Glutamatergic neuron (in vitro differentiated cells): ENCODE data around the gene RPGRIP1L. TPM values are rescaled to one million over a fixed set of nuclear protein-coding genes. Genes with fewer than 3 reads are reported as not detected.

Experiments used
- DNase-seq: peaks from one replicate; pipeline ENCODE4 v3.0.0; 2022
- H3K27ac Mint-ChIP-seq: one replicate; pipeline ENCODE4 v1.8.0; 2020; ENCODE audit warnings: mild to moderate bottlenecking, mixed read lengths, inconsistent platforms; ENCODE audit not compliant: unreplicated experiment
- H3K27me3 Mint-ChIP-seq: one replicate; pipeline ENCODE4 v1.8.0; 2020; ENCODE audit warnings: mild to moderate bottlenecking, moderate library complexity, mixed read lengths, inconsistent platforms; ENCODE audit not compliant: unreplicated experiment
- H3K36me3 Mint-ChIP-seq: one replicate; pipeline ENCODE4 v1.8.0; 2020; ENCODE audit warnings: mild to moderate bottlenecking, mixed read lengths, inconsistent platforms; ENCODE audit not compliant: unreplicated experiment
- H3K4me1 Mint-ChIP-seq: one replicate; pipeline ENCODE4 v1.8.0; 2020; ENCODE audit warnings: mild to moderate bottlenecking, low read depth, mixed read lengths, inconsistent platforms; ENCODE audit not compliant: unreplicated experiment
- H3K4me3 Mint-ChIP-seq: one replicate; pipeline ENCODE4 v1.8.0; 2020; ENCODE audit warnings: mild to moderate bottlenecking, mixed read lengths, inconsistent platforms; ENCODE audit not compliant: unreplicated experiment
- H3K9me3 Mint-ChIP-seq: one replicate; pipeline ENCODE4 v1.8.0; 2020; ENCODE audit warnings: mild to moderate bottlenecking, moderate library complexity, mixed read lengths, inconsistent platforms; ENCODE audit not compliant: unreplicated experiment
- CTCF ChIP-seq: fragments of 200-600 bp; sonication (generic); IDR thresholded peaks from one replicate; pipeline ENCODE4 v1.5.0; 2021; ENCODE audit not compliant: partially characterized antibody, unreplicated experiment
- total RNA-seq: library from RNA; stranded (reverse); fragmentation: NEBNext Ultra II Directional; extraction: Animal tissue kit (Norgen Biotek cat#: 25700); gene quantifications from one replicate; pipeline ENCODE4 v1.2.1, GENCODE V29; 2021; ENCODE audit not compliant: unreplicated experiment

RPGRIP1L gene
- total RNA-seq, 1 donor from 2014 or later, result 18.0 TPM

- Mint-ChIP-seq H3K36me3 (no peaks in the 10 kb centered on the region), H3K4me1 (no peaks in the 10 kb centered on the region), H3K4me3 (no peak overlapping the region), H3K27me3 (peaks cover 3% of the 10 kb centered on the region), H3K9me3 (no peaks in the 10 kb centered on the region), H3K27ac (no peak overlapping the region)
- TF ChIP-seq CTCF, result no peak
- no peak for DNase-seq
Observed at GRCh38 chr16:53581784-53582183, 121.9 kb downstream of the RPGRIP1L start.

- Mint-ChIP-seq H3K27ac (no peak overlapping the region), H3K4me1 (peaks cover 2% of the 10 kb centered on the region), H3K27me3 (peaks cover 3% of the 10 kb centered on the region), H3K36me3 (no peaks in the 10 kb centered on the region), H3K4me3 (no peak overlapping the region), H3K9me3 (no peaks in the 10 kb centered on the region)
- no peak for DNase-seq
- TF ChIP-seq CTCF, result no peak
Observed at GRCh38 chr16:53580038-53580802, 123.4 kb downstream of the RPGRIP1L start.

DNA sequence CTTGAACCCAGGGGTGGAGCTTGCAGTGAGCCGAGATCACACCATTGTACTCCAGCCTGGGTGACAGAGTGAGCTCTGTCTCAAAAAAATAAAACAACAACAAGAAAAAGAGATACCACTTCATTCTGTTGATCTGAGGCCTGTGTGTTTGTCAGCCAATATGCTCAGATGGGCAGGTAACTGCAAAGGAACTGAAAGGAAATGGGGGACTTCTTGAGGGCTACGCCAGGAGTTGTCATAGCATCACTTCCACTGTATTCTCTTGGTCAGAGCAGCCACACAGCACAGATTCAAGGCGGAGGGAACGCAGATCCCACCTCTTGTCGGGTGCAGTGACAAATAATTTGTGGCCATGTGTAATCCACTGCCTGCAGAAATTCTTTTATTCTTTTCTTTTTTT, 126.8 kb downstream of the RPGRIP1L start:
- no peak overlapping the region for H3K4me3 Mint-ChIP-seq
- H3K9me3 Mint-ChIP-seq, result no peaks in the 10 kb centered on the region
- peaks cover 2% of the 10 kb centered on the region for H3K4me1 Mint-ChIP-seq
- no peak overlapping the region for H3K27ac Mint-ChIP-seq
- no peak for TF ChIP-seq CTCF
- H3K27me3 Mint-ChIP-seq, result peaks cover 3% of the 10 kb centered on the region
- H3K36me3 Mint-ChIP-seq, result peaks cover 8% of the 10 kb centered on the region
- DNase-seq, result no peak

DNA sequence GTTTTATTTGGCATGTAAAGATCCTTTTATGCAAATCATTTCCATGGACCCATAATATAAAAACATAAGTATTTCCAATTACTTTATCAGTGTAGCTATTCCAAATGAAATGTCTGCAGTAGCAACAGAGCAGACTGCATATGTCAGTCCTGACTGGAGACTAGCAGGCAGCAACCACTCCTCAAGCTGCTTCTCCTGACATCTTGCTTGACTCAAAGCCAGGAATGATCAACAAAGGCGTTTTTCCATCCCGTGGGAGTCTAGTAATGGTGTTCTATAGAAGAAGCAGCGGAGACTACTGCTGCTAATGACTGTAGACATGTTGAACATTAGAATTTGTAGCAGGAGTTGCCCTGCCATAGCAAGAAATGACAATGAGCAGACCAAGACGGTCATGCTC, 127.4 kb downstream of the RPGRIP1L start:
- Mint-ChIP-seq H3K36me3 (peaks cover 14% of the 10 kb centered on the region), H3K27me3 (peaks cover 3% of the 10 kb centered on the region), H3K9me3 (peaks cover 3% of the 10 kb centered on the region), H3K27ac (peak overlapping the region; percentile 5), H3K4me1 (peaks cover 2% of the 10 kb centered on the region), H3K4me3 (no peak overlapping the region)
- no peak for DNase-seq
- TF ChIP-seq CTCF, result no peak

DNA sequence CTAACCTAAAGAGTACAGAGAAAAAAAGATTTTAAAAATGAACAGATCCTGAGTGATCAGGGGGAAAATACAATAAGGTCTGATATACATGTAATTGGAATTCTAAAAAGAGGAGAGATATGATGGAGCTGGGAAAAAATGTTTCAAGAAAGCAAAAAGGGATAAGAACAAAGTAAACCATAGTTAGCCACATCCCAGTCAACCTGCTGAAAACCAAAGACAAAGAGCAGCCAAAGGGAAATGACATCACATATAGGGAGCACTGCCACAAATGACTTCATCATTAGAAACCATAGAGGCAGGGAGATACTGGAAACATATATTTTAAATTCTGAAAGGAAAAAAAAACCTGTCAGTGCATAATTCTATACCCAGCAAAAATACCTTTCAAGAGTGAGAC, 131.9 kb downstream of the RPGRIP1L start:
- DNase-seq, result no peak
- H3K36me3 Mint-ChIP-seq, result peaks cover 23% of the 10 kb centered on the region
- H3K27me3 Mint-ChIP-seq, result no peaks in the 10 kb centered on the region
- peaks cover 2% of the 10 kb centered on the region for H3K4me1 Mint-ChIP-seq
- H3K4me3 Mint-ChIP-seq, result no peak overlapping the region
- no peak for TF ChIP-seq CTCF
- peaks cover 3% of the 10 kb centered on the region for H3K9me3 Mint-ChIP-seq
- H3K27ac Mint-ChIP-seq, result no peak overlapping the region
